ENCODE data around the gene PRR29.

The PRR29 gene

DNA sequence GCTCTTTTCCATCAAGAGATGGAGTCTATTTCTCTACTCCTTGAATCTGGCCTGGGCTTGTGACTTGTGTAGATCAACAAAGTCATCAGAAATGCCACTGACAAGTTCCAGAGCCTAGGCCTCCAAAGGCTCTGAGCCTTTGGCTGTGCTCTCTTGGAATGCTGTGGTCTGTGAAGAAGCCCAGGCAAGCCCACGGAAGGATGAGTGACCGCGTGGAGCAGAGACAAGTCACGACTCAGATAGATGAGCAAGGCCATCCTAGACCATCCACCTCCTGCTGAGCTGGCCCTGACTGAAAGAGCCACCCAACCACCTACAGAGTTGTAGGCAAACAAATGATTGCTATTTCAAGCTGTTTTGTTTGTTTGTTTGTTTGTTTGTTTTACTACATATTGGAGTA, 33.9 kb downstream of the PRR29 start:
- Histone ChIP-seq H3K79me2 (no peaks in the 10 kb centered on the region), H3K27ac (no peak overlapping the region), H3K4me3 (ENCODE audit: low read depth, low read length) (no peak overlapping the region), H3K9me3 (ENCODE audit: control insufficient read depth, low read length) (no peaks in the 10 kb centered on the region), H3K4me1 (no peaks in the 10 kb centered on the region), H3K36me3 (ENCODE audit: control insufficient read depth, insufficient read depth, low read length) (no peaks in the 10 kb centered on the region), H3K4me2 (ENCODE audit: low read length) (no peak overlapping the region), H2AFZ (no peak overlapping the region), H3K27me3 (ENCODE audit: control insufficient read depth, insufficient read depth, low read length) (no peaks in the 10 kb centered on the region), H3K9ac (no peak overlapping the region)
- TF ChIP-seq, protein P1, sequence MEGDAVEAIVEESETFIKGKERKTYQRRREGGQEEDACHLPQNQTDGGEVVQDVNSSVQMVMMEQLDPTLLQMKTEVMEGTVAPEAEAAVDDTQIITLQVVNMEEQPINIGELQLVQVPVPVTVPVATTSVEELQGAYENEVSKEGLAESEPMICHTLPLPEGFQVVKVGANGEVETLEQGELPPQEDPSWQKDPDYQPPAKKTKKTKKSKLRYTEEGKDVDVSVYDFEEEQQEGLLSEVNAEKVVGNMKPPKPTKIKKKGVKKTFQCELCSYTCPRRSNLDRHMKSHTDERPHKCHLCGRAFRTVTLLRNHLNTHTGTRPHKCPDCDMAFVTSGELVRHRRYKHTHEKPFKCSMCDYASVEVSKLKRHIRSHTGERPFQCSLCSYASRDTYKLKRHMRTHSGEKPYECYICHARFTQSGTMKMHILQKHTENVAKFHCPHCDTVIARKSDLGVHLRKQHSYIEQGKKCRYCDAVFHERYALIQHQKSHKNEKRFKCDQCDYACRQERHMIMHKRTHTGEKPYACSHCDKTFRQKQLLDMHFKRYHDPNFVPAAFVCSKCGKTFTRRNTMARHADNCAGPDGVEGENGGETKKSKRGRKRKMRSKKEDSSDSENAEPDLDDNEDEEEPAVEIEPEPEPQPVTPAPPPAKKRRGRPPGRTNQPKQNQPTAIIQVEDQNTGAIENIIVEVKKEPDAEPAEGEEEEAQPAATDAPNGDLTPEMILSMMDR (IDR thresholded peaks at IDR 0.05), result no peak

DNA sequence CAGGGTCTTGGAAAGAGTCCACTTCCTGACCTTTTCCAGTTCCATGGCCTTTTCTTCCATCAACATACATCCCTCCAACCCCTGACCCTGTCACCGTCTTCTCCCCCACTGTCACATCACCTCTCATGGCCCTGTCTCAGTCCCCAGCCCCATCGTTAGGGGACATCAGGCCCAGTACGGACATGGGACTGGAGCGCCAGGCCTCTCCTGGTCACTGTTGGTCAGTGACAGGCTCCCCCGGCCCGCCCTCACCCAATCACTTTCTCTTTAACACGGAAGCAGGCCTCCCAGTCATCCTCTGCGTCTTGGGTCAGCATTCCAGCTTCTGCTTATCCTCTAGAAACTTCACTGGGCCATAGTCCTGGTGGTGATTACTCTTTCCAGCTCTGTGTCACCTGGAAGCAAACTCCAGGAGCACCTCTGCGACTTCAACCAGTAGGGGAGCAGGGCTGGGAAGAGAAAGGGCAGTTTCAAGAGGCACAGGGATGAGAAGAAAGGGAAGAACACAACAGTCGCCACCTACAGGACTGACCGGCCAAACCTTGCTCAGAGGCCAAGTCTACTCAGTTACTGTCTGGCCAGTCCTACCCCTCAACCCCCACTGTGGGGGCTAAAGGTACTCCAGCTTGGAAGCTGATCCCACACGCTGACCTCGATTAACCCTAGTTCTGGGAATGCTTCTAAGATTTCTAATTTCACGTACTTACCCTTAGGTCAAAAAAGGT, 38.2 kb downstream of the PRR29 start:
- Histone ChIP-seq H3K36me3 (ENCODE audit: control insufficient read depth, insufficient read depth, low read length) (no peaks in the 10 kb centered on the region), H3K4me2 (ENCODE audit: low read length) (no peak overlapping the region), H3K4me1 (no peaks in the 10 kb centered on the region), H3K27me3 (ENCODE audit: control insufficient read depth, insufficient read depth, low read length) (no peaks in the 10 kb centered on the region), H3K79me2 (no peaks in the 10 kb centered on the region), H3K9ac (no peak overlapping the region), H2AFZ (no peak overlapping the region), H3K4me3 (ENCODE audit: low read depth, low read length) (no peak overlapping the region), H3K27ac (no peak overlapping the region), H3K9me3 (ENCODE audit: control insufficient read depth, low read length) (no peaks in the 10 kb centered on the region)
- TF ChIP-seq, protein P1 (IDR thresholded peaks at IDR 0.05), result no peak

- Histone ChIP-seq H3K9me3 (ENCODE audit: control insufficient read depth, low read length) (no peaks in the 10 kb centered on the region), H3K4me3 (ENCODE audit: low read depth, low read length) (no peak overlapping the region), H3K4me2 (ENCODE audit: low read length) (no peak overlapping the region), H3K79me2 (no peaks in the 10 kb centered on the region), H3K9ac (no peak overlapping the region), H3K4me1 (no peaks in the 10 kb centered on the region), H3K36me3 (ENCODE audit: control insufficient read depth, insufficient read depth, low read length) (no peaks in the 10 kb centered on the region), H3K27me3 (ENCODE audit: control insufficient read depth, insufficient read depth, low read length) (no peaks in the 10 kb centered on the region), H2AFZ (no peak overlapping the region), H3K27ac (no peak overlapping the region)
- TF ChIP-seq, protein P1 (IDR thresholded peaks at IDR 0.05), result no peak
These were observed 39.0 kb downstream of the PRR29 start for GRCh38 chr17:64037180-64037579.

DNA sequence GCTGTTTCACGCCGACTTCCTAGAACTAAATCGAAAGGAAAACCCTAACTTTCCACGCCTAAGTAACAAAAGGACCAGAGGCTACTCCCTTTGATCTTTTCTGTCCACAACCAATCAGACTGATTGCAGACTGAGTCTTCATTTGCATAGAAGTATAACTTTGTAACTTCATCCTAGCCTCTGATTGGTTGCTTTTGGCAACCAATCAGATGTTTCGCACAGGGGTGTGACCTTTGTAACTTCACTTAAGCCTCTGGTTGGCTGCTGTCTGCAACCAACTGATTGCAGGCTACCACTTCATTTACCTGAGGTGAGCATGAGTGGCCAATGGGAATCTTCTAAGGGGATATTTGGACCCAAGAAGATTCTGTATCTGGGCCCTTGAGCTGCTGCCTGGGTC, 39.7 kb downstream of the PRR29 start:
- H3K27me3 ChIP-seq (ENCODE audit: control insufficient read depth, insufficient read depth, low read length), result no peaks in the 10 kb centered on the region
- no peak overlapping the region for H3K4me3 ChIP-seq (ENCODE audit: low read depth, low read length)
- no peaks in the 10 kb centered on the region for H3K36me3 ChIP-seq (ENCODE audit: control insufficient read depth, insufficient read depth, low read length)
- no peak overlapping the region for H3K9ac ChIP-seq
- H3K79me2 ChIP-seq, result no peaks in the 10 kb centered on the region
- no peak overlapping the region for H3K27ac ChIP-seq
- H3K9me3 ChIP-seq (ENCODE audit: control insufficient read depth, low read length), result no peaks in the 10 kb centered on the region
- H3K4me2 ChIP-seq (ENCODE audit: low read length), result no peak overlapping the region
- H2AFZ ChIP-seq, result no peak overlapping the region
- H3K4me1 ChIP-seq, result no peaks in the 10 kb centered on the region
- TF ChIP-seq, protein P1 (IDR thresholded peaks at IDR 0.05), result no peak

Measured in parathyroid adenoma (tissue), 2 donors.